Hematopoietic multipotent progenitor cell (in vitro differentiated cells): ENCODE measurements around the gene CSRNP3. TPM values are rescaled to one million over a fixed set of nuclear protein-coding genes. Genes with fewer than 3 reads are reported as not detected.

Experiments
- total RNA-seq: library from RNA; depleted of rRNA; stranded (reverse); fragments of >200 nt; gene quantifications from one replicate; pipeline ENCODE4 v1.2.3, GENCODE V29; 2012

Gene CSRNP3
- total RNA-seq, 1 donor, result under 0.01 TPM

Other genes starting within 250 kb of the CSRNP3 start
- gene SCN2A, start 230.3 kb upstream of the CSRNP3 start, total RNA-seq, result under 0.01 TPM